ENCODE results near the gene MORC3.
"Not testable (repeated sequence)": the region's sequence is repeated elsewhere in the genome, so short reads cannot be mapped to it uniquely, and the experiment has no call there.

The MORC3 gene

DNA sequence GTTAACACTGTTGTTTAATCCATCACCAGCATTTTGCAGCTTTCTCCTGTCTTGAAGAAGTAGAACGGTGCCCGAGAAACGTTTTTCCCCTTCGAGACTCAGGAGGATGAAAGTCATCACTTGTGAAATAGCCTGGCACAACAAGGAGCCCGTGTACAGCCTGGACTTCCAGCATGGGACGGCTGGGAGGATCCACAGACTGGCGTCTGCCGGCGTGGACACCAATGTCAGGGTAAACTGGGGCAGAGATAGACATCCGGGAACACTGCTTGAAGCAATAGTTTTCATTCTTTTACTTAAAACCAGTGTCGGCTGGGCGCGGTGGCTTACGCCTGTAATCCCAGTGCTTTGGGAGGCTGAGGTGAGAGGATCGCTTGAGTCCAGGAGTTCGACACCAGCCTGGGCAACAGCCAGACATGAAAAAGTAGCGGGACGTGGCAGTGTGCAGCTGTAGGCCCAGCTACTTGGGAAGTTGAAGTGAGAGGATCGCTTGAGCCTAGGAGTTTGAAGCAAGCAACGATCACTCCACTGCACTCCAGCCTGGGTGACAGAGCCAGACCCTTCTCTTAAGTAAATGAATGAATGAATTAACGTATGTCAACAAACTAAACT lies 66.1 kb downstream of the MORC3 start:
- no peak for DNase-seq

DNA sequence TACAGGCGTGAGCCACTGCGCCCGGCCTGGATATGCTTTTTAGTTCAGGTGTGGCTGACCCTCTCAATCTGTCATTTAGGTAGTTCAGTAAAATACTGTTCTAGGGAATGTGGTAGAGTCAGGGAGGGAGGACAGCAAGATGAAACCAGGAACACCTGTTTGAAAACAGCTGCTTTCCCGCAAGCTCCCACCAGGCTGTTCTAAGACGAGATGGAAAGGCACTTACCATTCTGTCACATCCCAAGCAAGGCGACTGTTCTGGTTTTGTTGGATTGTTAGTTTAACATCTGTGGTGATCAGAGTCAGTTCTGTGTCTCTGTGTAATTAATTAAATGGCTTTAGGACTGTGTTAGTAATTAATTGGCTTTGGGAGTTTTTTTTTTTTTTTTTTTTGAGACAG lies 68.1 kb downstream of the MORC3 start:
- no peak for DNase-seq

DNA sequence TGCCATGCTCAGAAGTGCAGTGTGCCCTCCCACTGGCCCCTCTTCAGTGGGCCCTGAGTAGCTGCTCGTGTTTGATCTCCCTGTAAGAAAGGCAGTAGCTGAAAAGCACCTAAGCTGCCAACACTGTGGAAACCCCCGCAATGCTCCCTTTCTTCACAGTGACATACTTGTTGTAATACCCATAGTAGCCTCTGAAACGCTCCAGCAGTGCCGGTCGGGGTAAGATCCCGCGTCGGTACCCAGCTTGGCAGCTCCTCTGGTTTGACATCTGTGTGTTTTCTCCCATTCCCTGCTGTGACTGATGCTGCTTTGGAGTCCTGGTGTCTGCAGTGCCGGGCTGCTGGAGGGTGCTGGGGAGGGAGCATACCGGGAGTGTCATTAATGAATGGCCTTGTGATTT lies 68.8 kb downstream of the MORC3 start:
- no peak for DNase-seq

DNA sequence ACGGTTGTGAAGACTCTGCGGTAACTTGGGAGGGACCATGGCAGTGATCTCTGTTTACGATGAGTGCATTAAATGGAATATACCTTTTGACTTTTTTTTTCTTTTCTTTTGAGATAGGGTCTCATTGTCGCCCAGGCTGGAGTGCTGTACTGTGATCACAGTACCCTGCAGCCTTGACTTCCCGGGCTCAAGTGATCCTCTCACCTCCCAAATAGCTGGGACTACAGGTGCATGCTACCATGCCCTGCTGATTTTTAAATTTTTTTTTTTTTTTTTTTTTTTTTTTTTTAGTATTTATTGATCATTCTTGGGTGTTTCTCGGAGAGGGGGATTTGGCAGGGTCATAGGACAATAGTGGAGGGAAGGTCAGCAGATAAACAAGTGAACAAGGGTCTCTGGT lies 71.7 kb downstream of the MORC3 start:
- not testable (repeated sequence) for DNase-seq

DNA sequence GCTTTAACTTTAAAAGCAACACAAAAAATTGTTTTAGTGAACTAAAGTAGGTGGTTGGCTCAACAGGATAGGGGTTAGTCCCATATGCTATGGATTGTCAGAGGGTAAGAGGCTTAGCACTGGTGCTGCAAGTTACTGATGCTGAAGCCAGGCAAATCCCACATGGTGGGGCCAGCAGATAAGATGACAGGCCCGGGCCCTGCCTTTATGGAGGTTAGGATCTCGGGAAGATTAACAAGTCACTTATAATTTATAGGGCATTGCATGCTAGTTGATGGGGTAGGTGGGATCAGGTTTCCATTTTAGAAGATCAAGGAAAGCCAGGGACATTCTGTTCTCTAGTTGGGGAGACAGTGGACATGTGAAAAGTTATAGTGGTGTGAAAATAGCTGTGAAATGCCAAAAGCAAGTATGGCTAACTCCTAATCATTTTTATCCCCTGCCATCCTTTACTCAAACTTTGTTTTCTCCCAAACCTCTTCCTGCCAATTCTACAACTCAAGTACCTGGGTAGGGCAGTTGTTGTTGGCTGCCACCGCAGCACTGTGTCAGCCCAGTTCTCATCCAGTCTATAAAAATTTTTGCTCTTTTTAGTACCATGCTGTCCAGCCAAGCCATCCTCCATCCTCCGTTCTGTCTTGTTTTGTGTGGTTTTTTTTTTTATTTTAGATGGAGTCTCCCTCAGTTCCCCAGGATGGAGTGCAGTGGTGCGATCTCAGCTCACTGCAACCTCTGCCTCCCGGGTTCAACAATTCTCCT lies 75.5 kb downstream of the MORC3 start:
- DNase-seq: no peak

DNA sequence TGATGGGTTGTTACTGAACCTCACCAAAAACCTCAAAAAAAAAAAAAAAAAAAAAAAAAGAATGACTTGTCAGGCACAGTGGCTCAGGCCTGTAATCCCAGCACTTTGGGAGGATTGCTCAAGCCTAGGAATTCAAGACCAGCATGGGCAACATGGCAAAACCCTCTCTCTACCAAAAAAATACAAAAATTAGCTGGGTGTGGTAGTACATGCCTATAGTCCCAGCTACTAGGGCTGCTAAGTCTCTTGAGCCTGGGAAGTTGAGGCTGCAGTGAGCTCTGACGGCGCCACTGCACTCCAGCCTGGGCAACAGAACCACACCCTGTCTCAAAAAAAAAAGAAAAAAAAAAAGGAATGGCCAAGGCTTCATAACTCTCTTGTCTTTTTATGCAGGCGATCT lies 76.3 kb downstream of the MORC3 start:
- DNase-seq: no peak

DNA sequence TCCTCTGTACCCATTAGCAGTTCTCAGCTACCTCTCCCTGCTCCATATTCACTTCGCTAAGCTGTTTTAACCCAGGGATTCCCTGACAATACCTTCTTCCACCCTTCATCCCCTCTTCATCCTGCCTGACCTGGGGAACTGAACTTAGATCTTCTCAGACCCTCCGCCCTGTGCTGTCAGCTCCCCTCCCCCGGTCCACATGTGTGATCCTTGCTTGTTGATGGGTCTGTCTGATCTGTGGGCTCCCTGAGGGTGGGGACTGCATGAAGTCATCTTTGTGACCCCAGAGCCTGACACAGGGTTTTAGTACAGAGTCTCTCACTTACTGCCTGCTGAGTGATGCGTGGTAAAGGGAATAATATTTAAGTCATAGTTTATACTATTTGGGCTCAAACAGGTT lies 77.0 kb downstream of the MORC3 start:
- no peak for DNase-seq

DNA sequence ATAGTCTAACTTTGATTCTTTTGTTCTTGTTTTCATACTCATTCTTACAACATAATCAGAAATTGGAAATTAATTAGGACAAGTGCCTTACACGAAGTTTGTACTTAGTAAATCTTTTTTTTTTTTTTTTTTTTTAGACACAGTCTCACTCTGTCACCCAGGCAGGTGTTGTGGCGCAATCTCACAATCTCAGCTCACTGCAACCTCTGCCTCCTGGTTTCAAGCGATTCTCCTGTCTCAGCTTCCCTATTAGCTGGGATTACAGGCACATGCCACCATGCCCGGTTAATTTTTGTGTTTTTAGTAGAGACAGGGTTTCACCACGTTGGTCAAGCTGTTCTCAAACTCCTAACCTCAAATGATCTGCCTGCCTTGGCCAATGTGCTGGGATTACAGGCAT lies 77.6 kb downstream of the MORC3 start:
- DNase-seq: no peak

DNA sequence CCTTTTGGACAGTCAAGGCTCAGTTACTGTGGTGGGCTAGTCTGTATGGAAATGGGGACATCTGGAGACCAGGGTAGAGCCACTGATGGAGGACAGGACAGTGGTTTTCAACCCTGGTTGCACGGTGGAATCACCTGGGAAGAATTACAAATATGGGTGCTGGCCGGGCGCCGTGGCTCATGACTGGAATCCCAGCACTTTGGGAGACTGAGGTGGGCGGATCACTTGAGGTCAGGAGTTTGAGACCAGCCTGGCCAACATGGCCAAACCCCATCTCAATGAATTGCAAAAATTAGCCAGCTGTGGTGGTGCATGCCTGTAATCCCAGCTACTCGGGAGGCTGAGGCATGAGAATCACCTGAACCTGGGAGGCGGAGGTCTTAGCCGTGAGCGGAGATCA lies 79.7 kb downstream of the MORC3 start:
- DNase-seq: not testable (repeated sequence)

DNA sequence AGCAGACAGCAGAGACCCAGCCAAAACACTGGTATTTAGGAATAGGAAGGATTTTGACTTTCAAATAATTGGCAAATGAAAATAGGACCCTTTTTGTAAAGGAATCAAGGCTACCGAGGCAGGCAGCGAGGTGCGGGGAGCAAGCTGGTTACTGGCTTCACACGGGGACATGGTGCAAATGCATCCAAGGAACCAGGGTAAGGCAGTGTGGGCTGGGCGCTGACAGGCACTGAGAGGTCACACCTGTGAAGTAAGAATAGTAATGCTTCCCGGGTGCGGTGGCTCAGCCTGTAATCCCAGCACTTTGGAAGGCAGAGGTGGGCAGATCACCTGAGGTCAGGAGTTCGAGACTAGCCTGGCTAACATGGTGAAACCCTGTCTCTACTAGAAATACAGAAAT lies 80.7 kb downstream of the MORC3 start:
- no peak for DNase-seq

DNA sequence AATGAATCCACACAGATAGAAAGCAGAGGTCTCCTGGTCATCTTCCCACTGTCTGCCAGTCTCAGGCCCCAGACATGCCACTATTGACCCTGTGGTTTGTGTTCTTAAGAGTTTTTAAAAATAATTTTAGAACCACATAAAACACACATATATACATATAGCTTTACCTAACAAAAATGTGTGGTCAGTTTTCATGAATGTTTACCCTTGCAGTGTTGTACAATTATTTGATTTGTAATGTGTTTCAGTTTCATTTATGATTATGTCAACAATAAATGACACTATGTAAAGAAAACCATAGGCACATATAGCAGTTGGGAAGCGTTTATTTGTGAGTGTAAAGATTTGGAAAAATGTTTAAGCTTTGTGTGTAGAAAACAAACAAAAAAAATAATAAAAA lies 82.3 kb downstream of the MORC3 start:
- no peak for DNase-seq

DNA sequence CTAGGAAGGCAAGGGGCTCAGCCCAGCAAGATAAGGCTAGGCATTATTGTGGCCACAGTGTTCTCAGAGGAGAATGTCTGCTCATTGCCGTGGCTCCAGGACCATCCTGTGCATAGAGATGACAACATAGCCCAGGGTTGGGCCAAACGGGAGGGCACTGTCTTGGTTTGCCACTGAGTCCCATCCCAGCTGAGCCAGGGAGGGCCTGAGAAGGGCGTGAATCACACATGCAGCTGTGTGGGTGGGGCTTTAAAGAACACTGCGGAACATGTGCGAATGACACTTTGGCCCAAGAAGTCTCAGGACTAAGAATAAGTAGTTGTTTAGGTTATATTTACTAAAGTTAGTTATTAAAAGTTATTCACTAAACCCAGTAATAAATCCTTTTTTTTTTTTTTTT lies 83.7 kb downstream of the MORC3 start:
- DNase-seq: no peak

DNA sequence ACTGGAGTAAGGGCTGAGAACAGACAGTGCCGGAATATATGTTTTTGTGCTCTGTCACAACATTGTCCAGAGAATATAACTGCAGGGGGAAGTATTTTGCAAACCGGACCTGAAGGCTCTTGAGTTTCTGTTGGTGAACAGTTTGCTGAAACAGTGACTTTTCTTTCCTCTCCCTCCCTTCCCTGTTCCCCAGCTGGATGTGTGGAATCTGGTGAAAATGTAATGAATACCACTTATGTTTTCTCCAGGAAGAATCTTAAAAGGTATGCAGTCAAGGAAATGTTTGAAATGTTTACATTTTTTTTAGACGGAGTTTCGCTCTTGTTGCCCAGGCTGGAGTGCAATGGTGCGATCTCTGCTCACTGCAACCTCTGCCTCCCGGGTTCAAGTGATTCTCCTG lies 88.6 kb downstream of the MORC3 start:
- no peak for DNase-seq

DNA sequence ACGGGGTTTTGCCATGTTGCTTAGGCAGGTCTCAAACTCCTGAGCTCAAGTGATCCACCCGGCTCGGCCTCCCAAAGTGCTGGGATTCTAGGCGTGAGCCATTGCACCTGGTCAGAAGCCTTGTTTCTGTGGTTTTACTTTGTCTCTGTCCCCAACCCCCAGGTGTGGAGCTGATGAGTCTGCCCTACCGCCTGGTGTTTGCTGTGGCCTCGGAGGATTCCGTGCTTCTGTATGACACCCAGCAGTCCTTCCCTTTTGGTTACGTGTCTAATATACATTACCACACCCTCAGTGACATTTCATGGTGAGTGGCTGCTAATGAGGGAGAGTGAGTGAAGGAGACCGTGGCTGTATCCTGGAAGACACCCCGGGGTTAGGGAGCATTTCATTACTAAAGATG lies 91.3 kb downstream of the MORC3 start:
- DNase-seq: no peak

DNA sequence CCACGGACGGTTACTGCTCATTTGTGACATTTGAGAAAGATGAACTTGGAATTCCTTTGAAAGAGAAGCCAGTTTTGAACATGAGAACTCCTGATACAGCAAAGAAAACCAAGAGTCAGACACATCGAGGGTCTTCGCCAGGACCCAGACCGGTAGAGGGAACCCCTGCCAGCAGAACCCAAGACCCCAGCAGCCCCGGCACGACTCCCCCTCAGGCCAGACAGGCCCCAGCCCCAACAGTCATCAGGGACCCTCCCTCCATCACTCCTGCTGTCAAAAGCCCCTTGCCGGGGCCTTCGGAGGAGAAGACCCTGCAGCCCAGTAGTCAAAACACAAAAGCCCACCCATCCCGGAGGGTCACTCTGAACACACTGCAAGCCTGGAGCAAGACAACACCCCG lies 92.9 kb downstream of the MORC3 start:
- no peak for DNase-seq

DNA sequence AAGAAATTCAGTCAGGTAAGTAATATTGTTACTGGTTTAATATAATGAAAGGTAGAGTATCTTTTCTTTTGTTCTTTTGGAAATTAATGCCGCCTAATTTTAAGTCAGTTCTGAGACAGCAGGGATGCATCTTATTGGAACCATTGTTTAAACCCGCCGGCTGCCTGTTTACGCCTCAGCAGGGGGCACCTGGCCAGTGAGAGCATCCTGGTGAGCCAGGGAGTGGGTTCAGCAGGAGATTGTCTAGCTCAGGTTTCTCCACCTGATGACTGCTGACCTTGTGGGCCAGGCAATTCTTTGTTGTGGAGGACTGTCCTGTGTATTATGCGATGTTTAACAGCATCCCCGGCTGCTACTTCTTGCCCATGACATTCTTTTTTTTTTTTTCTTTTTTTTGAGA lies 95.4 kb downstream of the MORC3 start:
- DNase-seq: no peak

DNA sequence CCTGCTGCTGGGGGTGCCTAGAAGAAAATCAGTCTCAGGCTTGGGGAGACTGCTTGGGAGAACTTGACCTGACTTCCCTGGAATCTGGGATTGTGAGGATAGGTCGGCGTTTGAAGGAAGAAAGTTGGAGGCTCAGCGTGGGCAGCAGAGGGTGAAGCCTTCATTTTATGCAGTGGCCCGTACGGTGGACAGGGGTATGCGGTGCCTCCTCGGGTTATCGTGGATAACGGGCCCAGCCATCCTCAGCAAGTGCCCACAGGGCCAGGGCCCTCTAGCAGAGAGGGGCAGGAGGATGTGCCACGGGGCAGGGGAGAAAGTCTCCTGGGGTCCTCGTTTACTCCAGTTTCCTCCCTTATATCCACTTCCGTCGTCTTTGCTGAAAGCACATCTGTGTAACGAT lies 99.2 kb downstream of the MORC3 start:
- DNase-seq: no peak

DNA sequence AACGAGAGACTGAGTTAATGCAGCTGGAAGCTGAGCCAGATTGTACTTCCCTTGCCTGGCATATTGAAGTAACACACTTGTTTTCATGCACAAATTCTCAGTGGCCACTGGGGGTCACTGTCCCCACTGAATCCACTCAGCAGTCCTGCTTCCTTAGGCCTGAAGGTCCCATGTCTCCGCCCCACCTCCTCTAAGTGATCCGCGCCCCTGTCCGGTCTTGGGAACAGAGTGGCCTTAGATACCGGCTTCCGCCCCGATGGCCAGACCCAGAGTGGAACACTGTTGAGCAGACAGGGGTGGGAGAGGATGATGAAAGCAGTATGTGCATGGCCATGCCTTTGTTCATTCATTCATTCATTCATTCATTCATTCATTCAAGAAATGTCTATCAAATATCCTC lies 100.0 kb downstream of the MORC3 start:
- DNase-seq: peak; percentile 51

DNA sequence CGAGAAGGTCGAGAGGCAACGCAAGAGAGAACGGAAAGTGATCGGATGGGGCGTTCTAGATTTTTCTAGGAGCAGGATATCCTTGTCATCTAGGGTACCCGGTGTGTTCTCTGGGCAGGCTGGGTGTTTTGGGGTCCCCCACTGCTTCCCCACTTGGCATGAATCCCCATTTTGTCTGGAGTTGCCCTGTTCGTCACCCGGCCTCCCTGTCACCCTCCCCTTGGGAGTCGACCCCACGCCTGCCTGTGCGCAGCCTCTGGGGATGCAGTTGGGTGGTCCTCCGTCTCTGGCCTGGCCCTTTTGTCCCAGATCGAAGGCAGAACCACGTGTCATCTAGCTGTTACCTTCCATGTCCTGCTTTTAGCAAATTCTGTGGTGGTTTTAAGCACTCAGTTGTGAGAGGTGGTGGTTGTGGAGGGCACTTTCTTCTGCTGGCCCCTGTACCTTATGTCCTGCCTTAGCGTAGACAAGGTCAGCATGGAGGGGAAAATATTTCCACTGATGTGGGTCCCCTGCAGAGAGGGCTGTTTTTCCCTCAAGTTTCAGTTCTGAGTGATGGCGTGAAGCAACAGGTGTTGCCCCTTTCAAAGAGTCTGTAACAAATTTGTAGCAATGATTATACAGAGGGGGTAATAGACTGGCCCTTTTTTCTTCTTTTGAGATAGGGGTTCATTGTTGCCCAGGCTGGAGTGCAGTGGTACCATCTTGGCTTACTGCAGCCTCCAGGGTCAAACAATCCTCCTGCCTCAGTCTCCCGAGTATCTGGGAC lies 100.8 kb downstream of the MORC3 start:
- DNase-seq: no peak

DNA sequence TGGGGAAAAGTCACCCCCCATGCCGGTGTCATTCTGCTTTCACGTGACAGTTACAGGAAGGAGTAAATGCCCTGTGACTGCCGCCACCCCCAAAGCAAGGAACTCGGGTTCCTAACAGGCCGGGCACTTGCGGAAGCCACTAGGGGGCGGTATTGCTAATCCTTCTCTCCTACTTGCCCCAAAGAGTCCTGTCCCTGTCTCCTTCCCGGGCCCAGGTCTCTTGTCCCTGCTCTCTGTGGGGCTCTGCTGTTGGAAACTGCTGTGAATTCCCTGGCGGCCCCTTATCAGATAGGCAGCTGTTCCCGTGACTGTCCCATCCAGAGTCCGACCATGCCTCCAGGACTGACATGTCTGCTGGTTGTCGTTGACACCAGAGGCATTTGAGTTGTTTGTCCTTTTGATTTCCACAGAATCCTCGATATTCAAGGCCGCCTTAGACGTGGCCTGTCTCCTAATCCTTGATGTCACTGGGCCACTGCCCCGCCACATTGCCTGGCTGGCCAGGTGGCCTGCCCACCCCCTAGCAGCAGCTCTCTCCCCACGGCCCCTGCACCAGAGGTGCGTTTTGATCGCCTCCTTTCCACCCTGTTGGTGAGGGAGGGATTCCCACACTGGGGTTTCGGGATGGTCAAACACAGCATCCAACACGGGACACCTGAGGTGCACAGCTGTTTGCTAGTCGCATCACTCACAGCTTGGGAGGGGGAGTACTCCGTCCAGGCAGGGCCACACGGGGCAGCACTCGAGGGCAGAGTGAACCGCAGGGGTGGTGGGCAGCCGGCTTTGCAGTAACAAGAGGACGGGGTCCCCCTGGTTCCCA lies 102.5 kb downstream of the MORC3 start:
- peak; percentile 33 for DNase-seq

DNA sequence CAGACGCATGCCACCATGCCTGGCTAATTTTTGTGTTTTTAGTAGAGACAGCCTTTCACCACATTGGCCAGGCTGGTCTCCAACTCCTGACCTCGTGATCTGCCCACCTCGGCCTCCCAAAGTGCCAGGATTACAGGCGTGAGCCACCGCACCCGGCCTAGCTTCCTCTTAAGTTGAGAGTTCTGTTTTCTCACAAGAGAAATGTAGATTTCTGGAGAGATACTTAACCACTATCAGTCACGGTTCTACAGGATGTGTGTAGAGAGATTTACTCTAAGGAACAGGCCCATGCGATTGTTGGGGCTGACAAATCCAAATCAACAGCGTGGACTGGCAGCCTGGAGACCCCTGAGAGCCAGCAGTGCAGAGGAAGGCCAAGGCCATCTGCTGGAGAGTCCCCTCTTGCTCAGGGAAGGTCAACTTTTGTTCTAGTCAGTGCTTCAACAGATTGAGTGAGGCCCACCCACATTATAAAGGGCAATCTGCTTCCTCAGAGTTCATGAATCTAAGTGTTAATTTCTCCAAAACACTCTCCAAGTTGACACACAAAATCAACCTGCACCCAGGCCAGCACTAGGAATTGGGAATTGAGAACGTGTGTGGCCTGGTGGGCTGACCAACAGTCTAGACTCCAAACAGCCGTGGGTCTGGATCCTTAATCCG lies 103.9 kb downstream of the MORC3 start:
- no peak for DNase-seq

DNA sequence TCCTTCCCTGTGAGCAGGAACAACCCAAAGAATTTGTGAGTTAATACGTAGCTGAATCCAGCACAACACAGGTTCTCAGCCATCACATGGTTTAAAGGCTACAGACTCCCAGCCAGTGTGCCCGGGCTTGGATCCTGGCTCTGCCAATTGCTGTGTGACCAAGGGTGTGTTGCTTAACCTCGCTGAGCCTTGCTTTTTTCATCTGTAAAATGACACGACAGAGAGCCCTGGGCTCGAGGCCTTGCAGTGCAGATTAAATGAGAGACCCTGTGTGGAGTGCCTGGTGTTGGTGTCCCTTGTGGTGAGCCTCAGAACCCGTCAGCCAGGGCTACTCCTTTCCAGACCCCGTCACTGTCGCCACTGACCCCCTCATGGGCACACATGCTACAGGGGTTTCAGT lies 104.6 kb downstream of the MORC3 start:
- no peak for DNase-seq

DNA sequence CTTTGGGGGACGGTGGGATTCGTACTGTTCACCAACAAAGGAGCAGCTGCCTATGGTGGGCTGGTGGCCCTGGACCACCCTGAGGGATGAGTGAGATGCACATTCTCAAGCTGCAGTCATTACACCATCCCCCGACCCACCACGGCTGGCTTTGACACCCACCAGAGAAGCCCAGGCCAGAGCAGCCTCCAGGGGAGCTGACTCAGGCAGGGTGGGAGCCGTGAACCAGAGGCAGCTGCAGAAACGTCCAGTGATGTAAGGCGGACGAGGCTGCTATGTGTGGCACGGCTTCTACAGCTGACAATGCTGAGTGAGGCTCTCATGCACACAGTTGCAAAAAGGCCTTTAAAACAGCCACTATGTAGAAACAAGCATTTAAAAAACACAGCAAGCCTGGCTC lies 105.3 kb downstream of the MORC3 start:
- no peak for DNase-seq

Measured in CD4-positive, alpha-beta T cell treated with Interleukin-15 for 1 hour (primary cell).